Ishikawa (cell line): ENCODE data around the gene TCEAL4.

Source experiments
- CEBPB ChIP-seq: IDR thresholded peaks from 2 replicates; pipeline ENCODE4 v1.6.1; 2012
- CREB1 ChIP-seq: IDR thresholded peaks from 2 replicates; pipeline ENCODE4 v1.6.1; 2012; ENCODE audit warnings: low read depth
- EGR1 ChIP-seq: IDR thresholded peaks from 2 replicates; pipeline ENCODE4 v1.6.1; 2012
- EP300 ChIP-seq: IDR thresholded peaks from 2 replicates; pipeline ENCODE4 v1.6.1; 2012; ENCODE audit warnings: borderline replicate concordance
- FOXM1 ChIP-seq: IDR thresholded peaks from 2 replicates; pipeline ENCODE4 v1.6.1; 2012; ENCODE audit warnings: low read depth, borderline replicate concordance
- NFIC ChIP-seq: IDR thresholded peaks from 2 replicates; pipeline ENCODE4 v1.6.1; 2012
- RAD21 ChIP-seq: IDR thresholded peaks from 2 replicates; pipeline ENCODE4 v1.6.1; 2012; ENCODE audit warnings: low read depth
- TAF1 ChIP-seq: IDR thresholded peaks from 2 replicates; pipeline ENCODE4 v1.6.1; 2012; ENCODE audit warnings: low read depth, mild to moderate bottlenecking
- TCF12 ChIP-seq: IDR thresholded peaks from 2 replicates; pipeline ENCODE4 v1.6.1; 2012; ENCODE audit warnings: low read depth
- TEAD4 ChIP-seq: IDR thresholded peaks from 2 replicates; pipeline ENCODE4 v1.6.1; 2012
- USF1 ChIP-seq: IDR thresholded peaks from 2 replicates; pipeline ENCODE4 v1.6.1; 2012
- YY1 ChIP-seq: IDR thresholded peaks from 2 replicates; pipeline ENCODE4 v1.6.1; 2012; ENCODE audit warnings: low read depth
- ZBTB7A ChIP-seq: IDR thresholded peaks from 2 replicates; pipeline ENCODE4 v1.6.1; 2012; ENCODE audit warnings: low read depth
- TF ChIP-seq, protein P1 (sequence below): IDR thresholded peaks from 2 replicates; pipeline ENCODE4 v1.6.1; 2012
- TF ChIP-seq, protein P2 (sequence below): IDR thresholded peaks from 2 replicates; pipeline ENCODE4 v1.6.1; 2012; ENCODE audit warnings: low read depth, mild to moderate bottlenecking

Gene TCEAL4

DNA sequence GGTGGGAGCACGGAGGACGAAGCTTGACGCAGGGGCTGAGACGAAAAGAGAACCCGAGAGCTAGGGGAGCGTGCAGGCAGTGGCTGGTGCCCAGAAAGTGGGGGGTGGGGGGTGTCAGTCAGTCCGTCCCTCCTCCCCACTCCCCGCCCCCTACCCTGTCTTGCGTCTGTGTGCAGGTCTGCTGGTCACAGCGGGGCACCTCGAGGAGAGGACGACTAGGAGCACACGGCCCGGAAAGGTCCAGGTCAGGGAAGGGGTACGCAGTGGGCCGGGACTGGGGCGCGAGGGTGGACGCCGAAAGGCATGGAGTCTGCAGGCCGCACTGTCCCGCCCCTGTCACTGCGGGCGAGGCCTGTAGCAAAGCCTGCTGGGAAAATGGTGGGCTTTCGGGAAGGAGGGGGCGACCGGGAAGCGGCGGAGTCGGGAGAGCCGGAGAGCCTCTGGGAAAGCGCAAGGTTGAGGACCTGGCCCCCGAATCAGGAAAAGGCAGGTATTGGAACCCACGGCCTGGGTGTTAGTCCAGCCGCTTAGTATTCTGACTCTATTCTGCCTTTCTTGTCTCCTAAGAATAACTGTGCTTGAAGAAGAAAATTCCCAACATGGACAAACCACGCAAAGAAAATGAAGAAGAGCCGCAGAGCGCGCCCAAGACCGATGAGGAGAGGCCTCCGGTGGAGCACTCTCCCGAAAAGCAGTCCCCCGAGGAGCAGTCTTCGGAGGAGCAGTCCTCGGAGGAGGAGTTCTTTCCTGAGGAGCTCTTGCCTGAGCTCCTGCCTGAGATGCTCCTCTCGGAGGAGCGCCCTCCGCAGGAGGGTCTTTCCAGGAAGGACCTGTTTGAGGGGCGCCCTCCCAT, 44.2 kb downstream of the TCEAL4 start:
- TF ChIP-seq ZBTB7A (peak; percentile 82), TCF12 (0 out of 2 replicates have a peak, but pooled peaks have one; percentile 9), TEAD4 (no peak), RAD21 (peak; percentile 15; the same call in 1 of the 2 replicates), EGR1 (no peak), FOXM1 (no peak), TAF1 (peak; percentile 43), NFIC (no peak), YY1 (peak; percentile 67; the same call in 1 of the 2 replicates)
- TF ChIP-seq, protein P1, sequence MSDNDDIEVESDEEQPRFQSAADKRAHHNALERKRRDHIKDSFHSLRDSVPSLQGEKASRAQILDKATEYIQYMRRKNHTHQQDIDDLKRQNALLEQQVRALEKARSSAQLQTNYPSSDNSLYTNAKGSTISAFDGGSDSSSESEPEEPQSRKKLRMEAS, result peak; percentile 60

DNA sequence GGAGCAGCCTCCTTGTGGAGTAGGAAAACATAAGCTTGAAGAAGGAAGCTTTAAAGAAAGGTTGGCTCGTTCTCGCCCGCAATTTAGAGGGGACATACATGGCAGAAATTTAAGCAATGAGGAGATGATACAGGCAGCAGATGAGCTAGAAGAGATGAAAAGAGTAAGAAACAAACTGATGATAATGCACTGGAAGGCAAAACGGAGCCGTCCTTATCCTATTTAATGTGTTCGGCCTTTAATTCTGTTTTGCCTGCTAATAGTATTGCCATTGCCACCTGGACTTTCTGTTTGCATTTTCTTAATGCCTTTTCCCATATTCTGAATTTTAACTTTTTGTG, 44.8 kb downstream of the TCEAL4 start:
- TF ChIP-seq ZBTB7A (no peak), EGR1 (no peak), TAF1 (no peak), CREB1 (no peak), RAD21 (no peak), TEAD4 (no peak), NFIC (no peak)
- TF ChIP-seq, protein P1, result no peak

- TF ChIP-seq RAD21 (no peak), ZBTB7A (no peak), USF1 (no peak), FOXM1 (no peak), CREB1 (no peak), NFIC (no peak)
- TF ChIP-seq, protein P1, result no peak
These were observed 45.8 kb downstream of the TCEAL4 start for GRCh38 chrX:103631145-103631544.

- TF ChIP-seq, protein P2, sequence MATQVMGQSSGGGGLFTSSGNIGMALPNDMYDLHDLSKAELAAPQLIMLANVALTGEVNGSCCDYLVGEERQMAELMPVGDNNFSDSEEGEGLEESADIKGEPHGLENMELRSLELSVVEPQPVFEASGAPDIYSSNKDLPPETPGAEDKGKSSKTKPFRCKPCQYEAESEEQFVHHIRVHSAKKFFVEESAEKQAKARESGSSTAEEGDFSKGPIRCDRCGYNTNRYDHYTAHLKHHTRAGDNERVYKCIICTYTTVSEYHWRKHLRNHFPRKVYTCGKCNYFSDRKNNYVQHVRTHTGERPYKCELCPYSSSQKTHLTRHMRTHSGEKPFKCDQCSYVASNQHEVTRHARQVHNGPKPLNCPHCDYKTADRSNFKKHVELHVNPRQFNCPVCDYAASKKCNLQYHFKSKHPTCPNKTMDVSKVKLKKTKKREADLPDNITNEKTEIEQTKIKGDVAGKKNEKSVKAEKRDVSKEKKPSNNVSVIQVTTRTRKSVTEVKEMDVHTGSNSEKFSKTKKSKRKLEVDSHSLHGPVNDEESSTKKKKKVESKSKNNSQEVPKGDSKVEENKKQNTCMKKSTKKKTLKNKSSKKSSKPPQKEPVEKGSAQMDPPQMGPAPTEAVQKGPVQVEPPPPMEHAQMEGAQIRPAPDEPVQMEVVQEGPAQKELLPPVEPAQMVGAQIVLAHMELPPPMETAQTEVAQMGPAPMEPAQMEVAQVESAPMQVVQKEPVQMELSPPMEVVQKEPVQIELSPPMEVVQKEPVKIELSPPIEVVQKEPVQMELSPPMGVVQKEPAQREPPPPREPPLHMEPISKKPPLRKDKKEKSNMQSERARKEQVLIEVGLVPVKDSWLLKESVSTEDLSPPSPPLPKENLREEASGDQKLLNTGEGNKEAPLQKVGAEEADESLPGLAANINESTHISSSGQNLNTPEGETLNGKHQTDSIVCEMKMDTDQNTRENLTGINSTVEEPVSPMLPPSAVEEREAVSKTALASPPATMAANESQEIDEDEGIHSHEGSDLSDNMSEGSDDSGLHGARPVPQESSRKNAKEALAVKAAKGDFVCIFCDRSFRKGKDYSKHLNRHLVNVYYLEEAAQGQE, result no peak
- no peak for TF ChIP-seq EP300
- no peak for TF ChIP-seq YY1
- TF ChIP-seq CEBPB, result no peak
- no peak for TF ChIP-seq NFIC
- TF ChIP-seq CREB1, result no peak
- TF ChIP-seq EGR1, result no peak
- no peak for TF ChIP-seq RAD21
- TF ChIP-seq ZBTB7A, result no peak
- no peak for TF ChIP-seq FOXM1
- no peak for TF ChIP-seq TAF1
- TF ChIP-seq USF1, result no peak
- no peak for TF ChIP-seq TCF12
- TF ChIP-seq TEAD4, result no peak
- TF ChIP-seq, protein P1, result no peak
These were observed 50.1 kb downstream of the TCEAL4 start for GRCh38 chrX:103635436-103635835.
